OCI-LY1 (cell line): Measurements from ENCODE around the gene MVP.

Experiments
- EZH2 ChIP-seq: fragments of 200-600 bp; sonication (generic), shearing (Covaris generic); IDR thresholded peaks from 2 replicates; pipeline ENCODE4 v1.8.0; 2017; ENCODE audit warnings: borderline replicate concordance, mixed run types, mild to moderate bottlenecking, antibody characterized with exemption, low read length, moderate library complexity, mixed read lengths
- TF ChIP-seq, protein P1 (sequence below): fragments of 200-600 bp; sonication (generic), shearing (Covaris generic); IDR thresholded peaks from 2 replicates; pipeline ENCODE4 v1.5.1; 2017; ENCODE audit warnings: mild to moderate bottlenecking, antibody characterized with exemption, low read length, moderate library complexity, mixed read lengths

DNA sequence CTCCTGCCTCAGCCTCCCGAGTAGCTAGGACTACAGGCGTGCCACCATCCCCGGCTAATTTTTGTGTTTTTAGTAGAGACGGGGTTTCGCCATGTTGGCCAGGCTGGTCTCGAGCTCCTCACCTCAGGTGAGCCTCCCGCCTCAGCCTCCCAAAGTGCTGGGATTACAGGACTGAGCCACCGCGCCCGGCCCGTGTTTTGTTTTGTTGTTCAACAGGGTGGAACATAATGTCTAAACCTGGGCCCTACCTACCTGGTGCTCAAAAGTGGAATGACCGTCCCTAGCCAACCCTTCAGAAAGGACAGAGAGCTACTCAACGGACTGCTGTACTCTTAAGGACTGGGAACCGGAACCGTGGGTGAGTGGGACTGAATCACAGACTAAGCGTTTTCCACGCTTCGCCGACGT lies 30.5 kb upstream of the MVP start:
- TF ChIP-seq, protein P1, sequence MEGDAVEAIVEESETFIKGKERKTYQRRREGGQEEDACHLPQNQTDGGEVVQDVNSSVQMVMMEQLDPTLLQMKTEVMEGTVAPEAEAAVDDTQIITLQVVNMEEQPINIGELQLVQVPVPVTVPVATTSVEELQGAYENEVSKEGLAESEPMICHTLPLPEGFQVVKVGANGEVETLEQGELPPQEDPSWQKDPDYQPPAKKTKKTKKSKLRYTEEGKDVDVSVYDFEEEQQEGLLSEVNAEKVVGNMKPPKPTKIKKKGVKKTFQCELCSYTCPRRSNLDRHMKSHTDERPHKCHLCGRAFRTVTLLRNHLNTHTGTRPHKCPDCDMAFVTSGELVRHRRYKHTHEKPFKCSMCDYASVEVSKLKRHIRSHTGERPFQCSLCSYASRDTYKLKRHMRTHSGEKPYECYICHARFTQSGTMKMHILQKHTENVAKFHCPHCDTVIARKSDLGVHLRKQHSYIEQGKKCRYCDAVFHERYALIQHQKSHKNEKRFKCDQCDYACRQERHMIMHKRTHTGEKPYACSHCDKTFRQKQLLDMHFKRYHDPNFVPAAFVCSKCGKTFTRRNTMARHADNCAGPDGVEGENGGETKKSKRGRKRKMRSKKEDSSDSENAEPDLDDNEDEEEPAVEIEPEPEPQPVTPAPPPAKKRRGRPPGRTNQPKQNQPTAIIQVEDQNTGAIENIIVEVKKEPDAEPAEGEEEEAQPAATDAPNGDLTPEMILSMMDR = no peak
- TF ChIP-seq EZH2 = no peak
